Esophagus squamous epithelium (tissue), 5 donors: ENCODE results near the gene NLGN1. TPM values are rescaled to one million over a fixed set of nuclear protein-coding genes. Genes with fewer than 3 reads are reported as not detected.

Experiments used
- DNase-seq: peaks from one replicate; lab custom pipeline; 2025; lab: John Stamatoyannopoulos, UW
- H3K27ac ChIP-seq, 4 donors: fragments of 200-600 bp; sonication (generic); one replicate each; pipeline ENCODE4 v1.5.1; 2016 to 2019; ENCODE audit warnings: mild to moderate bottlenecking in 1 of 4
- H3K27me3 ChIP-seq, 4 donors: fragments of 200-600 bp; sonication (generic); 1 replicate in 3 of 4; 2 replicates in 1 of 4; pipeline versions ENCODE4 v1.5.1 to v1.6.0; 2017 to 2021; ENCODE audit warnings: antibody characterized with exemption in 1 of 4
- H3K36me3 ChIP-seq, 3 donors: fragments of 200-600 bp; sonication (generic); one replicate each; pipeline ENCODE4 v1.5.1; 2016 to 2019
- H3K4me1 ChIP-seq, 3 donors: fragments of 200-600 bp; sonication (generic); one replicate each; pipeline ENCODE4 v1.5.1; 2017 to 2019
- H3K4me3 ChIP-seq, 4 donors: fragments of 200-600 bp; sonication (generic); 1 replicate in 3 of 4; 2 replicates in 1 of 4; pipeline ENCODE4 v1.5.1; 2016 to 2019; ENCODE audit warnings: mild to moderate bottlenecking in 2 of 4, moderate library complexity in 1 of 4
- H3K9me3 ChIP-seq, 3 donors: fragments of 200-600 bp; sonication (generic); one replicate each; pipeline ENCODE4 v1.5.1; 2016 to 2019
- POLR2A ChIP-seq, 4 donors: fragments of 450-650 bp; IDR thresholded peaks; one replicate each; pipeline ENCODE4 v1.6.1; 2017; ENCODE audit warnings: antibody characterized with exemption in 4 of 4, mild to moderate bottlenecking in 4 of 4, moderate library complexity in 3 of 4
- WGBS, 2 donors: methylation state at CpG; one replicate each; pipeline ENCODE4 v1.1.5; 2018; 5-methylcytosine and 5-hydroxymethylcytosine counted together
- intact Hi-C: fragments of 100-400 bp; cut with DNase I; formaldehyde crosslinking; loops from one replicate; pipeline ENCODE4 v1.15.0; 2022
- total RNA-seq, 4 donors: library from RNA; depleted of rRNA; stranded (reverse); fragments of >200 nt; gene quantifications; one replicate each; pipeline ENCODE4 v1.1.0, GENCODE V29; 2016
- TF ChIP-seq, protein P1 (sequence below), 6 experiments: fragments of 450-650 bp in 4 of 6; fragments of 200-600 bp in 2 of 6; sonication (generic) in 2 of 6; IDR thresholded peaks; one replicate each; pipeline ENCODE4 v1.5.1; 2016 to 2019; ENCODE audit warnings: antibody characterized with exemption in 6 of 6, mild to moderate bottlenecking in 4 of 6, moderate library complexity in 4 of 6
- donor health status: DM: yes; HTN: yes; CAD: no.

Gene NLGN1
- total RNA-seq, 4 donors from 2014 or later: 0.34 to 12.6 (median 2.9) TPM

DNA sequence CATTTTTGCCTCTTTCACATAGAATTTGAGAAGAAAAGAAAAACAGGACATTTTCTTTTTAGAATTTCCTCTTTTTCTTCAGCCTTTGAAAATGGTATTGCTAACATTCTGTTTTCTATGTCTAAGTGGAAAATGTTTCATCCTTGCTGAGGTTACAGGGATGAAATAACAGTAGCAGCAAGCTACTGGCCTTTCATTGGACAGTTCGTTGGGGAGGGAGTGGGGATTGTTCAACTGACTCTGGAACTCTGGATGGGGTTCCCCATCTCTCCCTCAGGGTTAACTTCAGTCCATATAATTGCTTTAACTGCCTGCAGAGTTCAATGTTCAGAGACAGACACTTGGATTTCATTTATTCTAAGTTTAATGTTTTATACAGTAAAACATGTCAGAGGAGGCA lies 346.0 kb downstream of the NLGN1 start:
- Histone ChIP-seq H3K9me3 (no peaks in the 10 kb centered on the region), H3K27me3 (no peaks in the 10 kb centered on the region), H3K4me1 (no peaks in the 10 kb centered on the region), H3K36me3 (no peaks in the 10 kb centered on the region), H3K4me3 (no peak overlapping the region), H3K27ac (no peak overlapping the region)
- TF ChIP-seq POLR2A (IDR thresholded peaks at IDR 0.05): no peak
- TF ChIP-seq, protein P1, sequence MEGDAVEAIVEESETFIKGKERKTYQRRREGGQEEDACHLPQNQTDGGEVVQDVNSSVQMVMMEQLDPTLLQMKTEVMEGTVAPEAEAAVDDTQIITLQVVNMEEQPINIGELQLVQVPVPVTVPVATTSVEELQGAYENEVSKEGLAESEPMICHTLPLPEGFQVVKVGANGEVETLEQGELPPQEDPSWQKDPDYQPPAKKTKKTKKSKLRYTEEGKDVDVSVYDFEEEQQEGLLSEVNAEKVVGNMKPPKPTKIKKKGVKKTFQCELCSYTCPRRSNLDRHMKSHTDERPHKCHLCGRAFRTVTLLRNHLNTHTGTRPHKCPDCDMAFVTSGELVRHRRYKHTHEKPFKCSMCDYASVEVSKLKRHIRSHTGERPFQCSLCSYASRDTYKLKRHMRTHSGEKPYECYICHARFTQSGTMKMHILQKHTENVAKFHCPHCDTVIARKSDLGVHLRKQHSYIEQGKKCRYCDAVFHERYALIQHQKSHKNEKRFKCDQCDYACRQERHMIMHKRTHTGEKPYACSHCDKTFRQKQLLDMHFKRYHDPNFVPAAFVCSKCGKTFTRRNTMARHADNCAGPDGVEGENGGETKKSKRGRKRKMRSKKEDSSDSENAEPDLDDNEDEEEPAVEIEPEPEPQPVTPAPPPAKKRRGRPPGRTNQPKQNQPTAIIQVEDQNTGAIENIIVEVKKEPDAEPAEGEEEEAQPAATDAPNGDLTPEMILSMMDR (IDR thresholded peaks at IDR 0.05): no peak
- intact Hi-C loops: no loop called here
- DNase-seq: no peak
- 25 to 40% methylated on average over 1 of the region's 1 CpG for WGBS, 2 donors

GRCh38 chr3:173744479-173744878 lies 346.9 kb downstream of the NLGN1 start:
- intact Hi-C loops: no loop called here

DNA sequence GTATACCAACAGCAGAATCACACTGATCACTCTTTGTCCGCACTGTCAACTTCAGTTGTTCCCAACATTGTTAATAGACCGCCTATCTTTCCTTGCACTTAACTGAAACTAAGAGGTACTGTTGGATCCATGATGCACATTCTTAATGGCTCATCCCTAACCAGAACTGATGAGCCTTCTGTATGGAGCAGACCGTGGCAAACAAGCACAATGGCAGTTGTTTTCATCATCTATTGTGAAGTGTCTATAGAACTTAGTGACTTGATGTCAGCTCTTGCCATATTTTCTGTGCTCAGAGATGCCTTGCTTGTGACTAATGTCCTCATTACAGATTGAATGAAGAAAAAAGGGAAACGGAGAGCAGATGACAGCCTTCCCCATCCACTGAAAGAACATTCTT lies 347.4 kb downstream of the NLGN1 start:
- H3K9me3 ChIP-seq: no peaks in the 10 kb centered on the region
- no peaks in the 10 kb centered on the region for H3K36me3 ChIP-seq
- 77 to 85% methylated on average over 4 of the region's 4 CpGs for WGBS, 2 donors
- H3K4me1 ChIP-seq: no peaks in the 10 kb centered on the region
- no peak overlapping the region for H3K27ac ChIP-seq
- intact Hi-C loops: no loop called here
- H3K4me3 ChIP-seq: no peak overlapping the region
- no peaks in the 10 kb centered on the region for H3K27me3 ChIP-seq
- TF ChIP-seq POLR2A (IDR thresholded peaks at IDR 0.05): no peak
- TF ChIP-seq, protein P1 (IDR thresholded peaks at IDR 0.05): no peak
- DNase-seq: no peak

More at GRCh38 chr3:173744479-173744878, 346.9 kb downstream of the NLGN1 start:
- no peaks in the 10 kb centered on the region for H3K4me1 ChIP-seq
- no peaks in the 10 kb centered on the region for H3K27me3 ChIP-seq
- H3K27ac ChIP-seq: no peak overlapping the region
- no peaks in the 10 kb centered on the region for H3K36me3 ChIP-seq
- H3K9me3 ChIP-seq: no peaks in the 10 kb centered on the region
- WGBS, 2 donors: 64 to 65% methylated on average over 3 of the region's 3 CpGs
- TF ChIP-seq, protein P1 (IDR thresholded peaks at IDR 0.05): no peak
- no peak for TF ChIP-seq POLR2A (IDR thresholded peaks at IDR 0.05)
- DNase-seq: no peak
- H3K4me3 ChIP-seq: no peak overlapping the region

DNA sequence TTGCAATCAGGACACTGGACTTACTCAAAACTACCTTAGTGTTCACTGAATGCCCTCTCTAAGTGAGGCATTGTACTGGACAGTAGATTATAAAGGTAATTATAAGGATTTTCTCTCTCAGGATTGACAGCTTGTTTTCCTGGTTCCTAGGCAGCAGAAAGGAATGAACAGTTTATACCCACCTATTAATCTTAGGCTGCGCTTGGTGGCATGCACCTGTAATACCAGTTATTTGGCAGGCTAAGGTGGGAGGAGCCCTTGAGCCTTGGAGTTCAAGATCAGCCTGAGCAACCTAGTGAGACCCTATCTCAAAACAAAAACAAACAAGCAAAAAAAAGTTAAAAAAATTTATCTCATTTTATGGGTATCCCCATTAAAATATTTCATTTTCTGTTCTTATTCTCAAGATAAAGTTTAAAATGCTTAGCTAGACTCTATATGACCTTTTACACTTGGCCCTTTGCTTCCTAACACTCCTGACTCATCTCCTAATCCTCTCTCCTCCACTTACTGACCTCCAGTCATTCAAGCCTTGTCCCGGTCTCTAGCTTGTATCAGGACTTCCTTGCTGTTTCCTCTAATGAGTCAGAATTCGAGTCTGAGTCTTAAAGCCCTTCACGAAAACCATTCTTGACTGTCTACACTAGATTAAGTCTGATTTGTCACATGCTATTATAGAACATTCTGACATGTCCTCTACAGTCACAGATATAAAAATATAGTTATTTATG lies 348.6 kb downstream of the NLGN1 start:
- intact Hi-C loops: no loop called here
- Histone ChIP-seq H3K4me3 (no peak overlapping the region), H3K27me3 (no peaks in the 10 kb centered on the region), H3K36me3 (no peaks in the 10 kb centered on the region), H3K4me1 (no peaks in the 10 kb centered on the region), H3K27ac (no peak overlapping the region), H3K9me3 (no peaks in the 10 kb centered on the region)
- TF ChIP-seq POLR2A (IDR thresholded peaks at IDR 0.05): no peak
- TF ChIP-seq, protein P1 (IDR thresholded peaks at IDR 0.05): no peak
- DNase-seq: no peak
- WGBS, 2 donors: 55 to 59% methylated on average over 4 of the region's 4 CpGs

GRCh38 chr3:173747427-173747826 lies 349.9 kb downstream of the NLGN1 start:
- Histone ChIP-seq H3K27ac (no peak overlapping the region), H3K36me3 (no peaks in the 10 kb centered on the region), H3K4me1 (no peaks in the 10 kb centered on the region), H3K27me3 (no peaks in the 10 kb centered on the region), H3K4me3 (no peak overlapping the region), H3K9me3 (no peaks in the 10 kb centered on the region)
- no peak for DNase-seq
- intact Hi-C loops: no loop called here
- 70 to 81% methylated on average over 3 of the region's 3 CpGs for WGBS, 2 donors
- TF ChIP-seq POLR2A (IDR thresholded peaks at IDR 0.05): no peak
- TF ChIP-seq, protein P1 (IDR thresholded peaks at IDR 0.05): no peak
